Mononuclear cell (primary cell): Measurements from ENCODE around the gene HOXB5. TPM values are rescaled to one million over a fixed set of nuclear protein-coding genes. Genes with fewer than 3 reads are reported as not detected.

Source experiments
- H3K27me3 ChIP-seq: 2 replicates; pipeline ENCODE4 v1.6.0; 2011; ENCODE audit warnings: low read length, control low read depth; ENCODE audit not compliant: insufficient read depth
- H3K4me1 ChIP-seq: 2 replicates; pipeline ENCODE4 v1.5.1; 2011; ENCODE audit warnings: mild to moderate bottlenecking, low read length, control low read depth; ENCODE audit not compliant: insufficient read depth
- H3K4me3 ChIP-seq: 2 replicates; pipeline ENCODE4 v1.5.1; 2011; ENCODE audit warnings: mild to moderate bottlenecking, low read length, moderate library complexity
- H3K9me3 ChIP-seq: 2 replicates; pipeline ENCODE4 v1.5.1; 2011; ENCODE audit warnings: low read depth, mild to moderate bottlenecking, control low read depth, low read length
- total RNA-seq: library from RNA; depleted of rRNA; stranded (reverse); fragments of >200 nt; gene quantifications from one replicate; pipeline ENCODE4 v1.2.3, GENCODE V29; 2012

HOXB5 gene
- total RNA-seq, 1 donor, result not detected

GRCh38 chr17:48623583-48623982 is 30.0 kb upstream of the HOXB5 start:
- Histone ChIP-seq H3K4me3 (no peak overlapping the region), H3K27me3 (peaks cover 94% of the 10 kb centered on the region), H3K4me1 (peaks cover 29% of the 10 kb centered on the region), H3K9me3 (no peaks in the 10 kb centered on the region)

GRCh38 chr17:48622857-48623256 is 29.3 kb upstream of the HOXB5 start:
- no peak overlapping the region for H3K4me3 ChIP-seq
- peaks cover 34% of the 10 kb centered on the region for H3K4me1 ChIP-seq
- peaks cover 94% of the 10 kb centered on the region for H3K27me3 ChIP-seq
- H3K9me3 ChIP-seq, result no peaks in the 10 kb centered on the region

GRCh38 chr17:48621410-48622392 is 28.1 kb upstream of the HOXB5 start:
- Histone ChIP-seq H3K9me3 (no peaks in the 10 kb centered on the region), H3K4me1 (peaks cover 29% of the 10 kb centered on the region), H3K4me3 (no peak overlapping the region), H3K27me3 (peaks cover 94% of the 10 kb centered on the region)

GRCh38 chr17:48620461-48621139 is 27.0 kb upstream of the HOXB5 start:
- Histone ChIP-seq H3K9me3 (no peaks in the 10 kb centered on the region), H3K27me3 (peaks cover 99% of the 10 kb centered on the region), H3K4me3 (no peak overlapping the region), H3K4me1 (peaks cover 23% of the 10 kb centered on the region)

GRCh38 chr17:48619826-48620449 is 26.4 kb upstream of the HOXB5 start:
- Histone ChIP-seq H3K4me3 (no peak overlapping the region), H3K27me3 (peaks cover 99% of the 10 kb centered on the region), H3K4me1 (peaks cover 16% of the 10 kb centered on the region), H3K9me3 (no peaks in the 10 kb centered on the region)

- H3K27me3 ChIP-seq, result peaks cover 96% of the 10 kb centered on the region
- peaks cover 20% of the 10 kb centered on the region for H3K4me1 ChIP-seq
These were observed 24.8 kb upstream of the HOXB5 start for GRCh38 chr17:48618256-48618896.

GRCh38 chr17:48617471-48618255 is 24.1 kb upstream of the HOXB5 start:
- Histone ChIP-seq H3K9me3 (no peaks in the 10 kb centered on the region), H3K4me1 (peaks cover 25% of the 10 kb centered on the region), H3K27me3 (peaks cover 92% of the 10 kb centered on the region), H3K4me3 (no peak overlapping the region)

More at GRCh38 chr17:48618256-48618896, 24.8 kb upstream of the HOXB5 start:
- Histone ChIP-seq H3K4me3 (no peak overlapping the region), H3K9me3 (no peaks in the 10 kb centered on the region)

GRCh38 chr17:48616717-48617470 is 23.3 kb upstream of the HOXB5 start:
- Histone ChIP-seq H3K4me1 (peaks cover 33% of the 10 kb centered on the region), H3K4me3 (no peak overlapping the region), H3K27me3 (peaks cover 91% of the 10 kb centered on the region), H3K9me3 (no peaks in the 10 kb centered on the region)

- no peak overlapping the region for H3K4me3 ChIP-seq
- peaks cover 91% of the 10 kb centered on the region for H3K27me3 ChIP-seq
- peaks cover 40% of the 10 kb centered on the region for H3K4me1 ChIP-seq
- H3K9me3 ChIP-seq, result no peaks in the 10 kb centered on the region
These were observed 22.6 kb upstream of the HOXB5 start for GRCh38 chr17:48615963-48616716.

GRCh38 chr17:48615047-48615962 is 21.7 kb upstream of the HOXB5 start, which contains the start of gene HOXB8:
TSS of gene HOXB8 (minus strand) at chr17:48615292. CDS start at chr17:48614704, 588 bp downstream.
- H3K9me3 ChIP-seq, result no peaks in the 10 kb centered on the region
- no peak within 1 kb of the TSS for H3K4me3 ChIP-seq
- peaks cover 49% of the 10 kb centered on the region for H3K4me1 ChIP-seq
- H3K27me3 ChIP-seq, result peaks cover 91% of the 10 kb centered on the region

- peaks cover 92% of the 10 kb centered on the region for H3K27me3 ChIP-seq
- peaks cover 55% of the 10 kb centered on the region for H3K4me1 ChIP-seq
- H3K4me3 ChIP-seq, result no peak overlapping the region
- no peaks in the 10 kb centered on the region for H3K9me3 ChIP-seq
These were observed 20.5 kb upstream of the HOXB5 start for GRCh38 chr17:48613862-48614694.
